ENCODE data around the gene TOM1.
A peak's percentile ranks its signal among the peaks of the same experiment; 100 is the strongest.

TOM1 gene

DNA sequence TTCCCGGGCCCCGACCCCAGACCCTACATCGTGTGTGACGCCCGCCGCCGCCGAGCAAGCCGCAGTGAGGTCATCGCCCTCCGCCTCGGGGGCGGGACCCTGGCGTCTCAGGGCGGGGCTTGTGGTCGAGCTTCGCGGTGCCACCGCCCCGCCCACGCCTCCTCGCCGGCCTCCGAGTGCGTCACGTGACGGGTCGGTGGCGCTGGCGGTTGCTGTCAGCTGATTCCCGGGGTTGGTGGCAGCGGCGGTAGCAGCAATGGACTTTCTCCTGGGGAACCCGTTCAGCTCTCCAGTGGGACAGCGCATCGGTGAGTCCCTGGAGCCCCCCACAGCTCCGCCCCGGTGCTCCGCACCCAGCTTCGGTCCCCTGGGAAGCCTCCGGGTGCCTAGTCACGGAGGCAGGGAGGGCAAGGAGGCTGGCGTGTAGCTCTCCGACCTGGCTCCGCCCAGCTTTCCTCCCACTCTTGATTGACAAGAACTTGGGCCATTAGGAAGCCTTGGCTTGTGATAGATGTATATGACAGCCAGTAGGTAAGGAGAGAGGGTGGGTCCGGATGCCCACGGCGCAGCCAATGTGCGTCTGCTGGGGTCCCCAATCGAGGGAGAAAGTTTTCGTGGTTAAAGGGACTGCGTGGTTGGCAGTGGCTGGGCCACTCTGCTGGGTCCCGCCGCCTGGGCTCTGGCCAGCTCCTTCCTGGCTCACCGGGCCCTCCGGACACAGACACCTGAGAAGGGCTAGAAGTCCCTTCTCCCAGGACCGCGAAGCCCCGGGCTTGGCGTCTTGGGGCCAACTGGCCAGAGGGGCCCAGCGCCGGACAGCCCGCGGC lies at the start of gene TOM1:
TSS of gene TOM1 (plus strand) at position 222 of the 827 bp plus-strand sequence. CDS start at position 257, 35 bp downstream.
- DNase-seq = peak; percentile 100

- DNase-seq = no peak
These were observed 49.5 kb upstream of the TOM1 start for GRCh38 chr22:35250156-35250555.

DNA sequence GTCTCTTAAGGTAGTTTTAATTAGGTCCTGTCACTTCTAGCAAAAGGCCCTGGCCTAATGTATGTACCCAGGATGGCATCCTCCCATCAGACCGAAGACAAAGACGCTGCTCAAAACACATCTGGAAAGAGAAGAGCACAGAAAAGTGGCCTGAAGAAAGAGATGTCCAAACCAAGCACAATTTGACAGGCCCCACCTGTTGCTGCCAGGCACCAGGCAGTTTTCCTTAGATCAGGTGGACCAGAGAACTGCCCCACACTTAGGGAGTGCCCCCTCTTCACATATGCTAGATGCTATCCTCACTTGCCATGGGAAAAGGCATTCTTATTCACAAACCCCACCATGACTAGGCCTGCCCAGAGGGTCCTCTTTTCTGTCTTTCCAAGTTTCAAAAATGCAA lies 45.7 kb upstream of the TOM1 start:
- no peak for DNase-seq

- DNase-seq = no peak
These were observed 42.7 kb upstream of the TOM1 start for GRCh38 chr22:35257002-35257320.

- peak; percentile 90 for DNase-seq
These were observed 42.1 kb upstream of the TOM1 start, which contains the start of gene HMGXB4 for GRCh38 chr22:35257321-35258190. TSS of gene HMGXB4 (plus strand) at chr22:35257493. CDS start at chr22:35262391, 4,898 bp downstream.

- DNase-seq = peak; percentile 58
These were observed 41.3 kb upstream of the TOM1 start for GRCh38 chr22:35258191-35258988.

DNA sequence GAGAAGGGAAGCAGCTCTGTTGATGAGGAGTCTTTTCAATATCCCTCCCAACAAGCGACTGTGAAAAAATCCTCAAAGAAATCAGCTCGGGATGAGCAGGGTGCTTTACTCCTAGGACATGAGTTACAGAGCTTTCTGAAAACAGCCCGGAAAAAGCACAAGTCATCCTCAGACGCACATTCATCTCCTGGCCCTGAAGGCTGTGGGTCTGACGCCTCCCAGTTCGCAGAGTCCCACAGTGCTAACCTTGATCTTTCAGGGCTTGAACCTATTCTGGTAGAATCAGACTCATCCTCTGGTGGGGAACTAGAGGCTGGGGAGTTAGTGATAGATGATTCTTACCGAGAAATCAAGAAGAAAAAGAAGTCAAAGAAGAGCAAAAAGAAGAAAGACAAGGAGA lies 34.7 kb upstream of the TOM1 start:
- no peak for DNase-seq

DNA sequence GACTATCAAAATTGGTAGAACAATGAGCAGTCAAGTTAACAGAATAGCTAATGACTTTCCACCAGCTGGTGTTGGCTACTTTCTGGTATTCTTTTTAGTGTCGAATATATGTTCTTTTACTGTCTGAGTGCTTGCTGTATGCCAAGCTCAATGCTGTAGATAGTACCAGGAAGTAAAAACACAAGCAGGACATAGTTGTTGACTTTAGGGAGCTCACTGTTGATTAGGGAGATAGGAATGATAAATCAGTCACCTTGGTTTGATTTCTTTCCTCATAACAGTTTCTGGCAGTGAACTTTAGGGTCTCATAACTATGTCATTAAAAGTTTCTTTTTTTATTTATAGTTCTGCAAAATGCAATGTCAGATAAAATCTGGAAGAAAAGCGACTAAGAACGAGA lies 33.4 kb upstream of the TOM1 start:
- no peak for DNase-seq

DNA sequence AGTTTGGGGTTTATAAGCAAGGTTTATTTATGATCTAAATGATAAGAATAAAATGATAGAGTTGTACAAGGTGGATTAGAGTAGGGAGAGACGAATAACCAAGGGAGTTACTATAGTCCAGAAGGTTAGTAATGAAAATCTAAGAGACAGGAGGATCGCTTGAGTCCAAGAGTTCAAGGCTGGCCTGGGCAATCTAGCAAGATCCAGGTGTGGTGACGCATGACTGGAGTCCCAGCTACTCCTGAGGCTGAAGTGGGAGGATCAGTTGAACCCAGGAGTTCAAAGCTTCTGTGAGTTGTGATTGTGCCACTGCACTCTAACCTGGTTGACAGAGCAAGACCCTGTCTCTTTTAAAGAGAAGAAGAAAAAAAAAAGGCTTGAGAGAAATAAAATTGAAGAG lies 30.1 kb upstream of the TOM1 start:
- no peak for DNase-seq

DNA sequence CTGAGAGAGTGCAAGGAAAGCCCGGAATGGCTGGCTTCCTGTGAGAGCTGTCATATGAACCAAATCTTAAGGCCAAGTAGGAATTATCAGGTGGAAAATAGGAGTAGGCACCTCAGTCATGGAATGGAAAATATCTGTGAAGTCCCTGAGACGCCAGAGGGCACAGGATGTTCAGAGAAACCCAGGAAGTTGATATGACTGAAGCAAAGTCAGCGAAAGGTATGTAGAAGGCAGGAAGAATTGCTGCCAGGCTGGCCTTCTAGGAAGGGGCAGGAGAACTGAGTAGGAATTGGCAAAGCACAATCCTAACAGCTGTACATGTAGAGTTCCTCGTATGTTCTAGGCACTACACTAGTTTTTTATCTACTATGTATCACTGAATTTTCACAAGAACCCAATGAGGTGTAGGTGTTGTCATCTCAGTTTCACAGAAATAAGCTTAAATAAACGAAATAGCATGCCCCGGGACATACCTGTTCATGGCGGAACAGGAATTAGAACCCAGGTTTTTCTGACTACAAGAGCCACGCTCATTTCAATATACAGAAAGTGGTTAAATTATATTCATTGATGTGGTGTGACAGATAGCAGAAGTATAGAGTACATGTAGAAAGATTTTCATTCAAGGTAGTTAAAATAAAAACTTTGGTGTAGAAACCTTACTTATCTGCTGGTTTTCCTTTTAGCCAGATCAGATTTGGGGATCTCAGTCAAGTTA lies 25.4 kb upstream of the TOM1 start:
- DNase-seq = no peak

DNA sequence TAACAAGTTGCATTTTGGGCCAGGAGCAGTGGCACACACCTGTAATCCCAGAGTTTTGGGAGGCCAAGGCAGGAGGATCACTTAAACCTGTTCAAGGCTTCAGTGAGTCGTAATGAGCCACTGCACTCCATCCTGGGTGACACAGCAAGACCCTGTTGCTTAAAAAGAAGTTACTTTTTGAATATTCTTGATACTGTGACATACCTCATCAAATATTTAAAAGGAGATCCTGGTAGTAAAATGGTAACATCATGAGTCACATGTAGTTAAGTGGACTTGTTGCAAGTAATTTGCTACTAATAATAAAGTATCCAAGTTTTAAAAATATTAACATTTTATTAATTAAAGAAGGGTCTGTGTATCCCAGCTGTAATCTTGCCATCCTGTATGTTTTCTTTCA lies 24.1 kb upstream of the TOM1 start:
- peak; percentile 53 for DNase-seq

DNA sequence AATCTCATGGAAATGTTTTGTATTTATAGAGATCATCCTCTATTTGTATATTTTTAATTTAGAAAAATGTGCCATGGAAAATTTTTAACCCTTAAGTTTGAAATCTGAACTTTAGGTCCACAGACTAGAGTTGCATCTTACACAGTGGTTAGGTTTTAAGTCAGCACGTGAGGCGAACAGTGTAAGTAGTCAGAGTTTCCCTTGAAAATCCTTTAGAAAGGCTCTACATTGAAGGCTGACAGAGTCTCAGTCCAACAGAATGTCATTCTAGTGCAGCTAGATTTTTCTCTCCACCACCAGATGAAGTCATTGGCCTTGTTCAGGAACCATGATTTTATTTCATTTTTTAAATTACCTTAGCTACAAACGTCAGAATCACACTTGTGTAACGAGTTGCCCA lies 23.7 kb upstream of the TOM1 start:
- DNase-seq = no peak

- no peak for DNase-seq
These were observed 11.6 kb upstream of the TOM1 start for GRCh38 chr22:35288116-35288515.

DNA sequence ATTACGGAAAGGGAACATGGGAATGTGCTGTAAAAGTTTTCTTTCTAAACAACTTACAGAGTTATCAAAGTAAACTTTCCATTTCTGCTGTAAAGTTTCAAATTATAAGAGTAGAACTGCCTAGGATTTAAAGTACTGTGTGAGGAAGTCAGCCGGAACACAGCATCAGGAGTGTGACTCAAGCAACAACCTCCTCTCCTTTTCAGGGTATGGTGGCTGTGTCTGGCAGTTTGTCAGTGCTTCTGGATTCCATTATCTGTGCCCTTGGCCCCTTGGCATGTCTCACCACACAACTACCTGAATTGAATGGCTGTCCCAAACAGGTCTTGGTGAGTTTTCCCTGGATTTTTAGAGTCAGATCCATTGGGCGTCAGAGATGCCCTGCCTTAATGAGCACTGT lies 6.9 kb upstream of the TOM1 start:
- DNase-seq = no peak

DNA sequence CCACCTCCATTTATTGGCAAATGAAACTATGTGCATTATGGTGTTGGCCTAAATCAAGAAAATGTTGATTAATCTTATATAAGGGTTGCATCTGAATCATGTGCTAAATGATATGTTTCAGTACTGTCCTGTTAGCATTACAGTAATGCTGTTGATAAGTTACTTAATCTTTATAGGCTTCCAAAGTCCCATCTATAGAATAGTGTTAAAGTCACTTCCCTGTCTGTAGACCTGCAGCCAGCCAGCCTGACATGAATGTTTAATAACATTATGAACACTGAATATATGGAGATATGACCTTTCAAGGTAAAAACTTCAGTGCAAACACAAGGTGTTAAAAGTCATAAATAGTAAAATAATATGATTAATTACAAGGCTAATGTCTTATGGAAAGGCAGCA lies 3.6 kb upstream of the TOM1 start:
- DNase-seq = no peak

GRCh38 chr22:35299217-35299672 lies 449 bp upstream of the TOM1 start:
- DNase-seq = peak; percentile 21

- DNase-seq = peak; percentile 93
These were observed 1.7 kb downstream of the TOM1 start for GRCh38 chr22:35301372-35301874.

- peak; percentile 51 for DNase-seq
These were observed 3.4 kb downstream of the TOM1 start for GRCh38 chr22:35303029-35303624.

GRCh38 chr22:35305525-35306070 lies 5.9 kb downstream of the TOM1 start:
- DNase-seq = no peak

GRCh38 chr22:35306350-35306967 lies 6.8 kb downstream of the TOM1 start:
- DNase-seq = peak; percentile 11

- no peak for DNase-seq
These were observed 7.7 kb downstream of the TOM1 start for GRCh38 chr22:35307372-35307771.

Data from fibroblast of skin of right biceps (primary cell).